HS-27A (cell line): ENCODE results near the gene DIS3L2.
"Not testable (repeated sequence)": the region's sequence is repeated elsewhere in the genome, so short reads cannot be mapped to it uniquely, and the experiment has no call there.

ENCODE experiments used
- DNase-seq: peaks from one replicate; pipeline ENCODE4 v3.0.0-alpha.2; 2012; ENCODE audit warnings: low read depth, missing footprints

Gene DIS3L2

GRCh38 chr2:232323328-232323650 lies 361.8 kb downstream of the DIS3L2 start:
- DNase-seq, result no peak

GRCh38 chr2:232323967-232324366 lies 362.5 kb downstream of the DIS3L2 start:
- not testable (repeated sequence) for DNase-seq

- DNase-seq, result no peak
These were observed 363.3 kb downstream of the DIS3L2 start for GRCh38 chr2:232324778-232325177.

GRCh38 chr2:232325324-232326273 lies 364.1 kb downstream of the DIS3L2 start:
- no peak for DNase-seq

- not testable (repeated sequence) for DNase-seq
These were observed 365.0 kb downstream of the DIS3L2 start for GRCh38 chr2:232326274-232327104.

- peak; percentile 2 for DNase-seq
These were observed 365.9 kb downstream of the DIS3L2 start for GRCh38 chr2:232327105-232328031.

- no peak for DNase-seq
These were observed 366.5 kb downstream of the DIS3L2 start for GRCh38 chr2:232328032-232328422.

- DNase-seq, result no peak
These were observed 367.3 kb downstream of the DIS3L2 start for GRCh38 chr2:232328516-232329460.

GRCh38 chr2:232329716-232330067 lies 368.2 kb downstream of the DIS3L2 start:
- no peak for DNase-seq

GRCh38 chr2:232330068-232330999 lies 368.8 kb downstream of the DIS3L2 start:
- DNase-seq, result no peak

- DNase-seq, result not testable (repeated sequence)
These were observed 369.5 kb downstream of the DIS3L2 start for GRCh38 chr2:232331061-232331460.

- DNase-seq, result not testable (repeated sequence)
These were observed 370.1 kb downstream of the DIS3L2 start for GRCh38 chr2:232331641-232332040.

- DNase-seq, result not testable (repeated sequence)
These were observed 370.9 kb downstream of the DIS3L2 start for GRCh38 chr2:232332244-232332939.

GRCh38 chr2:232332940-232333259 lies 371.4 kb downstream of the DIS3L2 start:
- DNase-seq, result no peak

GRCh38 chr2:232333361-232334135 lies 372.0 kb downstream of the DIS3L2 start:
- DNase-seq, result no peak

- DNase-seq, result not testable (repeated sequence)
These were observed 372.8 kb downstream of the DIS3L2 start for GRCh38 chr2:232334136-232334884.

- not testable (repeated sequence) for DNase-seq
These were observed 373.3 kb downstream of the DIS3L2 start for GRCh38 chr2:232334885-232335205.
